SK-N-SH (cell line): ENCODE results near the gene CREB3. TPM values are rescaled to one million over a fixed set of nuclear protein-coding genes. Genes with fewer than 3 reads are reported as not detected.

Experiments
- CTCF ChIA-PET: fragments of 300-600, 350-600 bp; formaldehyde crosslinking; extraction: SDS; loops from one replicate; lab custom pipeline; 2021; lab: Yijun Ruan, JAX
- POLR2A ChIA-PET: fragments of 350-600 bp; sonication (Branson Sonifier 250); formaldehyde crosslinking; extraction: SDS; loops from one replicate; lab custom pipeline; 2020; ENCODE audit warnings: antibody characterized with exemption, inconsistent platforms; lab: Yijun Ruan, JAX
- DNase-seq: peaks from one replicate; pipeline ENCODE4 v3.0.0; 2012
- H2AFZ ChIP-seq: fragments of 200-600 bp; sonication (generic); 2 replicates; pipeline ENCODE4 v1.8.1; 2016; ENCODE audit warnings: antibody characterized with exemption, mild to moderate bottlenecking, low read depth
- H3F3A ChIP-seq: fragments of 200-600 bp; sonication (generic); replicated peaks from 2 replicates; pipeline ENCODE3; 2016; ENCODE audit warnings: antibody characterized with exemption, mild to moderate bottlenecking; ENCODE audit not compliant: insufficient read depth
- H3K27ac ChIP-seq, 2 experiments: fragments of 200-500 bp in 1 of 2; fragments of 200-600 bp in 1 of 2; sonication (Bioruptor generic) in 1 of 2; sonication (generic), shearing (Covaris generic) in 1 of 2; 2 replicates each; pipeline versions ENCODE4 v1.5.1 to v1.6.1; 2014 to 2016; ENCODE audit warnings: low read depth in 2 of 2, inconsistent platforms in 1 of 2, low read length in 1 of 2, mild to moderate bottlenecking in 1 of 2, mixed read lengths in 1 of 2
- H3K27me3 ChIP-seq: fragments of 200-600 bp; sonication (generic), shearing (Covaris generic); 2 replicates; pipeline ENCODE4 v1.6.1; 2016; ENCODE audit warnings: mixed run types; ENCODE audit not compliant: insufficient read depth
- H3K36me3 ChIP-seq, 2 experiments: fragments of 200-500 bp in 1 of 2; fragments of 200-600 bp in 1 of 2; sonication (Bioruptor generic) in 1 of 2; sonication (generic) in 1 of 2; replicated peaks in 1 of 2; 2 replicates each; pipeline versions ENCODE3 to v1.5.1; 2014 to 2016; ENCODE audit warnings: low read length in 1 of 2, mild to moderate bottlenecking in 1 of 2; ENCODE audit not compliant: insufficient read depth in 2 of 2, control insufficient read depth in 1 of 2
- H3K4me1 ChIP-seq, 2 experiments: fragments of 200-500 bp in 1 of 2; fragments of 200-600 bp in 1 of 2; sonication (Bioruptor generic) in 1 of 2; sonication (generic), shearing (Covaris generic) in 1 of 2; 2 replicates each; pipeline versions ENCODE4 v1.5.1 to v1.6.1; 2014 to 2016; ENCODE audit warnings: low read depth in 1 of 2, low read length in 1 of 2, mixed run types in 1 of 2; ENCODE audit not compliant: insufficient read depth in 2 of 2, control insufficient read depth in 1 of 2
- H3K4me2 ChIP-seq: fragments of 200-600 bp; sonication (generic), shearing (Covaris generic); 2 replicates; pipeline ENCODE4 v1.6.1; 2017; ENCODE audit warnings: mixed run types
- H3K4me3 ChIP-seq, 2 experiments: fragments of 200-500 bp in 1 of 2; fragments of 200-600 bp in 1 of 2; sonication (Bioruptor generic) in 1 of 2; sonication (generic), shearing (Covaris generic) in 1 of 2; 2 replicates each; pipeline versions ENCODE4 v1.5.1 to v1.8.1; 2014 to 2016; ENCODE audit warnings: low read depth in 2 of 2, inconsistent platforms in 1 of 2, low read length in 1 of 2, mild to moderate bottlenecking in 1 of 2, mixed read lengths in 1 of 2, moderate library complexity in 1 of 2
- H3K79me2 ChIP-seq: fragments of 200-600 bp; sonication (generic); 2 replicates; pipeline ENCODE4 v1.8.1; 2017; ENCODE audit warnings: mild to moderate bottlenecking; ENCODE audit not compliant: insufficient read depth
- H3K9ac ChIP-seq: fragments of 200-600 bp; sonication (generic); 2 replicates; pipeline ENCODE4 v1.6.1; 2017; ENCODE audit warnings: mixed run types
- H3K9me2 ChIP-seq: fragments of 200-600 bp; sonication (generic); 2 replicates; pipeline ENCODE4 v1.6.1; 2017; ENCODE audit warnings: mixed run types
- H3K9me3 ChIP-seq: fragments of 200-600 bp; sonication (generic); 2 replicates; pipeline ENCODE4 v1.6.1; 2017; ENCODE audit warnings: mixed run types, mild to moderate bottlenecking, moderate library complexity
- H4K20me1 ChIP-seq: fragments of 200-600 bp; sonication (generic); 2 replicates; pipeline ENCODE4 v1.6.1; 2017; ENCODE audit warnings: mild to moderate bottlenecking, mixed run types; ENCODE audit not compliant: insufficient read depth
- CTCF ChIP-seq: fragments of 200-600 bp; sonication (generic); IDR thresholded peaks from 2 replicates; pipeline ENCODE4 v1.6.1; 2017; ENCODE audit warnings: antibody characterized with exemption, mild to moderate bottlenecking, moderate library complexity
- ELF1 ChIP-seq: IDR thresholded peaks from 2 replicates; pipeline ENCODE4 v1.4.0; 2012
- EZH2phosphoT487 ChIP-seq: fragments of 200-600 bp; sonication (generic); IDR thresholded peaks from 2 replicates; pipeline ENCODE4 v1.6.1; 2017; ENCODE audit warnings: low read depth, mixed run types, mild to moderate bottlenecking, antibody characterized with exemption, moderate library complexity, borderline replicate concordance
- GABPA ChIP-seq: IDR thresholded peaks from 2 replicates; pipeline ENCODE4 v1.4.0; 2012; ENCODE audit warnings: low read depth, mild to moderate bottlenecking
- MEF2A ChIP-seq: IDR thresholded peaks from 2 replicates; pipeline ENCODE4 v1.4.0; 2012; ENCODE audit warnings: low read depth, borderline replicate concordance
- REST ChIP-seq: IDR thresholded peaks from 2 replicates; pipeline ENCODE4 v1.6.1; 2012; ENCODE audit warnings: mild to moderate bottlenecking, low read depth, low read length, moderate library complexity
- SMC3 ChIP-seq: IDR thresholded peaks from 2 replicates; pipeline ENCODE4 v1.6.1; 2012; ENCODE audit warnings: low read depth, low read length, improper control_type of control experiment
- TEAD4 ChIP-seq: IDR thresholded peaks from 2 replicates; pipeline ENCODE4 v1.4.0; 2012; ENCODE audit warnings: mild to moderate bottlenecking, borderline replicate concordance; ENCODE audit not compliant: insufficient read depth
- WGBS: methylation state at CpG from one replicate; pipeline ENCODE4 v1.1.6; 2017; ENCODE audit warnings: low lambda C conversion rate; 5-methylcytosine and 5-hydroxymethylcytosine counted together
- polyA plus RNA-seq, 3 experiments: library from polyadenylated mRNA; depleted of rRNA; stranded (reverse); fragments of >200 nt; gene quantifications; 2 replicates each; pipeline ENCODE4 v1.2.3, GENCODE V29; 2012
- TF ChIP-seq, protein P1 (sequence below): fragments of 150-350 bp; IDR thresholded peaks from 2 replicates; pipeline ENCODE4 v1.6.1; 2016; ENCODE audit warnings: mild to moderate bottlenecking, low read depth, low read length

Gene CREB3
- polyA plus RNA-seq, 1 of the 3 experiments (the other 2 are of a cell fraction): 38.6 TPM

GRCh38 chr9:35763803-35764202 lies 31.3 kb downstream of the CREB3 start (continued):
- TF ChIP-seq CTCF: no peak
- TF ChIP-seq ELF1: no peak
- no peak for TF ChIP-seq MEF2A
- no peak for TF ChIP-seq EZH2phosphoT487
- TF ChIP-seq TEAD4: no peak
- TF ChIP-seq, protein P1, sequence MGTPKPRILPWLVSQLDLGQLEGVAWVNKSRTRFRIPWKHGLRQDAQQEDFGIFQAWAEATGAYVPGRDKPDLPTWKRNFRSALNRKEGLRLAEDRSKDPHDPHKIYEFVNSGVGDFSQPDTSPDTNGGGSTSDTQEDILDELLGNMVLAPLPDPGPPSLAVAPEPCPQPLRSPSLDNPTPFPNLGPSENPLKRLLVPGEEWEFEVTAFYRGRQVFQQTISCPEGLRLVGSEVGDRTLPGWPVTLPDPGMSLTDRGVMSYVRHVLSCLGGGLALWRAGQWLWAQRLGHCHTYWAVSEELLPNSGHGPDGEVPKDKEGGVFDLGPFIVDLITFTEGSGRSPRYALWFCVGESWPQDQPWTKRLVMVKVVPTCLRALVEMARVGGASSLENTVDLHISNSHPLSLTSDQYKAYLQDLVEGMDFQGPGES: no peak
- no peak for TF ChIP-seq GABPA
- no peak for TF ChIP-seq SMC3

DNA sequence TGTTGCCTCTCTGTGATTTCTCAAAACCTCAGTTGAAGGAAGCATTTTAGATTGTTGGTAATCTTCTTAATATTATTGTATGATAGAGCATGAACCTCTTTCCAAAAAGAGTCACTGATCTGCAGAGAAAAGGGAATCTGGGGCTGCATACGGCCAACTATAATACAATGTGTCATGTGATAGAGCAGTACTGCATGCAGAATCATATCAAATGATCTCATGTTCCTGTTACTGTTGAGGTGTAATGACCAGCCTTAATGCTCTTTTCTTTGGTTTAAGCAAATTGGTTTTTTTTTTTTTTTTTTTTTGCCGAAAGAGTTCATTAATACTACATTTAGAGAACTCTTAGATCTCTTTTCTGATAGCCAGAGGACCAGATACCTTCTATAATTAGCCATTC lies 34.5 kb downstream of the CREB3 start:
- H3K4me3 ChIP-seq: no peak overlapping the region
- no peak for DNase-seq
- CTCF ChIA-PET: interaction anchor here (1.0 kb wide), 1 partner anchor 24 kb away, joined by 5 read pairs; no protein-coding TSS in a partner anchor
- H3K9ac ChIP-seq: no peak overlapping the region
- no peak overlapping the region for H3K27ac ChIP-seq
- H4K20me1 ChIP-seq: no peaks in the 10 kb centered on the region
- H3K79me2 ChIP-seq: no peaks in the 10 kb centered on the region
- no peaks in the 10 kb centered on the region for H3K36me3 ChIP-seq
- POLR2A ChIA-PET: no interaction called here
- no peak overlapping the region for H3K4me2 ChIP-seq
- H3K9me3 ChIP-seq: no peaks in the 10 kb centered on the region
- WGBS: 76% methylated on average over 2 of the region's 2 CpGs
- no peaks in the 10 kb centered on the region for H3K27me3 ChIP-seq
- peaks cover 5 to 11% of the 10 kb centered on the region in 2 experiments; a peak in 3 of 4 replicates for H3K4me1 ChIP-seq
- TF ChIP-seq REST: no peak
- TF ChIP-seq, protein P1: no peak
- H3F3A ChIP-seq: peaks cover 5% of the 10 kb centered on the region
- no peak overlapping the region for H2AFZ ChIP-seq
- H3K9me2 ChIP-seq: no peaks in the 10 kb centered on the region
